Measurements from ENCODE around the gene PIP5K1C. TPM values are rescaled to one million over a fixed set of nuclear protein-coding genes. Genes with fewer than 3 reads are reported as not detected.

Gene PIP5K1C
- total RNA-seq, 1 donor from 2014 or later = 75.7 TPM

GRCh38 chr19:3701200-3701599 is 932 bp upstream of the PIP5K1C start:
- DNase-seq (ENCODE audit: extremely low spot score, unreplicated experiment) = no peak

GRCh38 chr19:3699741-3700241 is 477 bp downstream of the PIP5K1C start:
- peaks cover 24% of the 10 kb centered on the region for H3K4me1 Mint-ChIP-seq (ENCODE audit: unreplicated experiment)
- DNase-seq (ENCODE audit: extremely low spot score, unreplicated experiment) = no peak
- TF ChIP-seq CTCF (IDR thresholded peaks at IDR 0.05) = no peak
- no peaks in the 10 kb centered on the region for H3K27me3 Mint-ChIP-seq (ENCODE audit: unreplicated experiment)
- peak overlapping the region; percentile 92 for H3K4me3 Mint-ChIP-seq (ENCODE audit: unreplicated experiment)
- no peaks in the 10 kb centered on the region for H3K36me3 Mint-ChIP-seq (ENCODE audit: unreplicated experiment)
- no peaks in the 10 kb centered on the region for H3K9me3 Mint-ChIP-seq (ENCODE audit: unreplicated experiment)
- H3K27ac Mint-ChIP-seq (ENCODE audit: unreplicated experiment) = peak overlapping the region; percentile 89

More at GRCh38 chr19:3701200-3701599, 932 bp upstream of the PIP5K1C start:
- Mint-ChIP-seq H3K27ac (ENCODE audit: unreplicated experiment) (no peak overlapping the region), H3K4me3 (ENCODE audit: unreplicated experiment) (no peak overlapping the region), H3K36me3 (ENCODE audit: unreplicated experiment) (no peaks in the 10 kb centered on the region), H3K4me1 (ENCODE audit: unreplicated experiment) (peaks cover 22% of the 10 kb centered on the region), H3K9me3 (ENCODE audit: unreplicated experiment) (no peaks in the 10 kb centered on the region), H3K27me3 (ENCODE audit: unreplicated experiment) (no peaks in the 10 kb centered on the region)
- TF ChIP-seq CTCF (IDR thresholded peaks at IDR 0.05) = no peak

GRCh38 chr19:3698974-3699740 is 1.1 kb downstream of the PIP5K1C start:
- Mint-ChIP-seq H3K36me3 (ENCODE audit: unreplicated experiment) (no peaks in the 10 kb centered on the region), H3K9me3 (ENCODE audit: unreplicated experiment) (no peaks in the 10 kb centered on the region), H3K27me3 (ENCODE audit: unreplicated experiment) (no peaks in the 10 kb centered on the region), H3K4me3 (ENCODE audit: unreplicated experiment) (peak overlapping the region; percentile 92), H3K27ac (ENCODE audit: unreplicated experiment) (peak overlapping the region; percentile 89), H3K4me1 (ENCODE audit: unreplicated experiment) (peaks cover 24% of the 10 kb centered on the region)
- no peak for TF ChIP-seq CTCF (IDR thresholded peaks at IDR 0.05)
- DNase-seq (ENCODE audit: extremely low spot score, unreplicated experiment) = no peak

- Mint-ChIP-seq H3K27ac (ENCODE audit: unreplicated experiment) (peak overlapping the region; percentile 50), H3K4me3 (ENCODE audit: unreplicated experiment) (peak overlapping the region; percentile 51), H3K27me3 (ENCODE audit: unreplicated experiment) (no peaks in the 10 kb centered on the region), H3K9me3 (ENCODE audit: unreplicated experiment) (no peaks in the 10 kb centered on the region), H3K4me1 (ENCODE audit: unreplicated experiment) (peaks cover 24% of the 10 kb centered on the region), H3K36me3 (ENCODE audit: unreplicated experiment) (no peaks in the 10 kb centered on the region)
- DNase-seq (ENCODE audit: extremely low spot score, unreplicated experiment) = no peak
- no peak for TF ChIP-seq CTCF (IDR thresholded peaks at IDR 0.05)
Measured at GRCh38 chr19:3698386-3698950, 1.8 kb downstream of the PIP5K1C start.

- Mint-ChIP-seq H3K27ac (ENCODE audit: unreplicated experiment) (peak overlapping the region; percentile 50), H3K9me3 (ENCODE audit: unreplicated experiment) (no peaks in the 10 kb centered on the region), H3K27me3 (ENCODE audit: unreplicated experiment) (no peaks in the 10 kb centered on the region), H3K4me1 (ENCODE audit: unreplicated experiment) (peaks cover 26% of the 10 kb centered on the region), H3K36me3 (ENCODE audit: unreplicated experiment) (no peaks in the 10 kb centered on the region), H3K4me3 (ENCODE audit: unreplicated experiment) (peak overlapping the region; percentile 51)
- TF ChIP-seq CTCF (IDR thresholded peaks at IDR 0.05) = no peak
- no peak for DNase-seq (ENCODE audit: extremely low spot score, unreplicated experiment)
Measured at GRCh38 chr19:3697671-3698385, 2.4 kb downstream of the PIP5K1C start.
